ENCODE results near the gene CHAC1. TPM values are rescaled to one million over a fixed set of nuclear protein-coding genes. Genes with fewer than 3 reads are reported as not detected.
"Not testable (repeated sequence)": the region's sequence is repeated elsewhere in the genome, so short reads cannot be mapped to it uniquely, and the experiment has no call there.

CHAC1 gene
- total RNA-seq, 1 donor from 2014 or later, result 2.4 TPM

- no peak for DNase-seq (ENCODE audit: low spot score)
Measured at GRCh38 chr15:40936709-40937666, 16.3 kb upstream of the CHAC1 start.

- no peak for DNase-seq (ENCODE audit: low spot score)
Measured at GRCh38 chr15:40937762-40938535, 15.3 kb upstream of the CHAC1 start.

GRCh38 chr15:40938536-40938870 lies 14.8 kb upstream of the CHAC1 start:
- DNase-seq (ENCODE audit: low spot score), result no peak

DNA sequence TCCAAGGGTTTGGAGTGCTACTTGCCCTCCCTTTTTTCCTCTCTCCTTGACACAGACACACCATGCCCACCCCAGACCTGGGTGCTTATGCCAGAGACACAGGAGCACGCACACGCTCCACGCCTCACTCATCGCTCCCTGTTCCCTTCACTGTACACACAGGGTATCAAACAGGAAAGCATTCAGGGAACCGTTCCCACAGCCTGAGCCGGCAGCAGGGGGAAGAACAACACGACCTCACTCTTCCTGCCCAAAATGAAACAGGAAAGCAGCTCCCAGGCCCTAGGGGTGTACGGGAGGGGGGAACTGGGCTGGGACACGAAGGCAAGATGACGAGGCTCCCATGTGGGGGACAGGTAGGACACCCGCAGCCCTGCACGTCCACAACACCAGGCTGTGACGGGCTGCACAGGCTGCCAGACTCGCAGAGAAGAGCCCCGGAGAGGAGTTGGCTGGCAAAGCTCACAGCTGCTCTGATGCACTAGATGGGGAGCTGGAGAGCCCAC lies 12.9 kb upstream of the CHAC1 start:
- no peak for DNase-seq (ENCODE audit: low spot score)

- no peak for DNase-seq (ENCODE audit: low spot score)
Measured at GRCh38 chr15:40941068-40941527, 12.2 kb upstream of the CHAC1 start.

DNA sequence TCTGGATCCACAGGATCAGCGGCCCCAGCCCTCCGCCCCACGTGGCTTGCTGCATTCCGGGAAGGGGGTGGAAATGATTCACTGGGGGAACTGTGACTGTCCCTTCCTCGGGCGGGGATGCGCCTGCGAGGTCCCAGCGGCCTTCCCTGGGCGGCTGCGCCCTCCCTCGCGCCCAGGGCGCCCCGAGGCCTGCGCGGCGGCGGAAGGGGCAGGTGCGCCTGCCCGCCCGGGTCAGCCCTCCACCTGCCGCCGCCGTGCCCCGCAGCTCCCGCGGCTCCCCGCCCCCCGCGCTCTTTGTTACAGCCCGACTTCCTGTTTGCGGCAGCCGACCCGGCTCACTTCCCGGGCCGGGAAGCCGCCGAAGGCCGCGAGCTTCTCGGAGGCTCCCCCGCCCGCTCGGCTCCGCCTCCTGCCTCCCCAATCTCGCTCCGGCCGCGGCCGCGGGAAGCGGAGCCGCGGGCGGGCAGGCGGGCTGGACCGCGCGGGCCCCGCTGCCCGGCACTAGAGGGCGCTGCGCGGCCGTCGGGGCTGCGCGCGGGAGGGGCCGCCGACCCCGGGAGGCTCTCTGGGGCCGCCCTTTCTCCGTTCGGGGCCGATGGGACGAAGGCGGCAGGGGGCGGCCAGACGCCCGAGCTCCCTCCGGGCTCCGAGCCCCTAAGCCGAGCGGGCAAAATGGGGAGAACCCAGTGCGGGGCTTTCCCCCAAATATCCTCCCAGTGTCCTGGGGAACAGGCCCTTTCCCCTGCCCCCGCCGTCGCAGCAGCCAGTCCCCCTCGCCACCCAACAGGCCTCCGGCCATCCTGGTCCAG lies 11.5 kb upstream of the CHAC1 start:
- no peak for DNase-seq (ENCODE audit: low spot score)

- DNase-seq (ENCODE audit: low spot score), result no peak
Measured at GRCh38 chr15:40942337-40942854, 10.9 kb upstream of the CHAC1 start.

DNA sequence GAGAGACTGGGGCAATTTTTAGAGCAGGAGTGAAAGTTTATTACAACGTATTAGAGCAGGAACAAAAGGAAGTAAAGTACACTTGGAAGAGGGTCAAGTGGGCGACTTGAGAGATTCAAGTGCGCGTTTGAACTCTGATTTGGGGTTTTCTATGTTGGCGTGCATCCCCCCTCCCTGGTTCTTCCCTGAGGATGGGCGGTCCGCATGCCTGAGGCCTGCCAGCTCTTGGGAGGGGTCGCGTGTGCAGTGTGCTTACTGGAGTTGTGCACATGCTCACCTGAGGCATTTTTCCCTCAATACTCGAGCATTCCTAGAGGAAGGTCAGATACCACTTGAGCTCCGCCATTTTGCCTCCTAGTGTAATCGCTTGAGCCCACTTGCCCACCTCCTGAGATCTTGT lies 10.4 kb upstream of the CHAC1 start:
- no peak for DNase-seq (ENCODE audit: low spot score)

DNA sequence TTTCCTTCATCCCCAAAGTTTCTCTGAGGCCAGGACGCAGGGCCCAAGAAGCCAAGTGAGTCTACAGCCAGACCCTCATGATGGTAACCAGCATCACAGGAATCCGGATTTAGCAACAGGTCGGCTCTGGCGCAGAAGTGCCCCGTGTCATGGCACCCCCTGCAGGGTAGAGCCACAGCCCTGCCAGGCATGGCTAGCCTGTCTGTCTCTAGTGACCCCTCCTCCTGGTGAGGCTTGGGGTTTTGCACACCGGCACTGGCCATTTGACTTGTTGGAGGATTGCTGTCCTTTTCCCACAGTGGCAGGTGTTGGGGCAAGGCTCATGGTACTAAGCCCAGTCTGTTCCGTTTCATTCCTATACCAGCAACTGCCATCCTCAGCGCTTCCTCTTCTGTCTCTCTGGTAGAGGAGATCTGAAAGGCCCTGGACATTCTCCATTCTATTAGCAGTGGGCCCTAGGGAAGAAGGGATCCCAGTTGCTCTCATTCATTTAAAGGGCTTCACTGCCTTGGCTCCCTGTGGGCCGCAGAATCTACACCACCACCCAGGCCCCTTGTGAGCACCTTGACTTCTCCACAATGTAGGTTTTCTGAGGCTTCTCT lies 9.4 kb upstream of the CHAC1 start:
- DNase-seq (ENCODE audit: low spot score), result no peak

DNA sequence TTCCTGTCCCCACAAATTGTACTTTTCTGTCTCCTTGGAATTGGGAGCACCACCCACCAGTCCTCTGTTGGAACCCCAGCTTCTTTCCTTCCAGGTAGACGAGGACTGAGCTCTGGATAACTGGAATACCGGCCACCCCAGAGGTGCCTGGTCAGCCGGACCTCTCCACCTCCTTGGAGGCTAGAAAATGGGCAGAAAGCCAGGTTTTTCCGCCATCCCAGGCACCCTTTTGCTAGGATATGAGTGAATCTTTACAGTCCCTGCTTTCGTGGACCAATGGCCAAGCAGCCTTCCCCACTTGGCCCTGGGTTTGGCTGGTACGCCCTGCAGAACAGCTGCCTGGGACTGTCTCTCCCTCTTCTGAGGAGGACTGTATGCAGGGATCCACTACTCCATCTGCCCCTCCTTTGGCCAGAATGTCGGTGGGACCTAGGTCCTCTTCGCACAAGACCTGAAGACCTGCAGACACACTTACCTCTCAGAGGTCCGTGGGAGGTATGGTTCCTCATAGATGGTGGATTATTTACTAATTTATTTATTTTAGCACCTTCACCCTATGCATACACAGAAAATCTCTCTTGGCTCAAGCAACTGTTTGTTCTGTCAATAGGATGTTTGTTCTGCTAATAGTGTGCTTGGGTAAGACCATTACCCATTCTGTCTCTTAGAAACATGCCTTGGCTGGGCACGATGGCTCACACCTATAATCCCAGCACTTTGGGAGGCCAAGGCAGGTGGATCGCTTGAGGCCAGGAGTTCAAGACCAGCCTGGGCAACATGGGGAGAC lies 8.6 kb upstream of the CHAC1 start:
- no peak for DNase-seq (ENCODE audit: low spot score)

GRCh38 chr15:40948706-40949473 lies 4.4 kb upstream of the CHAC1 start:
- DNase-seq (ENCODE audit: low spot score), result no peak

DNA sequence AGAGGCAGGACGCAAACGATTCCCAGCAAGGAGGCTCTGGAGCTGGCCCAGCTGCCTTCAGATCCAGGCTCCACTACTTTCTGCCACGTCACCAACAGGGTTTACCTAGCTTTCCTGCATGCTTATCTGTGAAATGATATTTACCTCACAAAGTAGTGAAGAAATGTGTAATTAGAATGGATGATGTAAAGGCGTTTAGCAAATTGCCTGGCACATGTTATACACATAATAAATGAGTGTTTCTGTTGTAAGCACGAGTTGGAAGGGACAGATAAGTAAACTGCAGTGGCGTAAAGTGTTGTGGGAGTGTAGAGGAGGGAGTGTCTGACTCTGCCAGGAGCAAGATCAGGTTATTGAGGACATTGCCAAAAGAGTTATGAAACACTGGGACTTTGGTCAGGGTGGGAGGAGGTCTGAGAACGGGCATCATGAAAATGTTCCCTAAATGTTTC lies 3.5 kb upstream of the CHAC1 start:
- no peak for DNase-seq (ENCODE audit: low spot score)

- DNase-seq (ENCODE audit: low spot score), result no peak
Measured at GRCh38 chr15:40951764-40952163, 1.5 kb upstream of the CHAC1 start.

DNA sequence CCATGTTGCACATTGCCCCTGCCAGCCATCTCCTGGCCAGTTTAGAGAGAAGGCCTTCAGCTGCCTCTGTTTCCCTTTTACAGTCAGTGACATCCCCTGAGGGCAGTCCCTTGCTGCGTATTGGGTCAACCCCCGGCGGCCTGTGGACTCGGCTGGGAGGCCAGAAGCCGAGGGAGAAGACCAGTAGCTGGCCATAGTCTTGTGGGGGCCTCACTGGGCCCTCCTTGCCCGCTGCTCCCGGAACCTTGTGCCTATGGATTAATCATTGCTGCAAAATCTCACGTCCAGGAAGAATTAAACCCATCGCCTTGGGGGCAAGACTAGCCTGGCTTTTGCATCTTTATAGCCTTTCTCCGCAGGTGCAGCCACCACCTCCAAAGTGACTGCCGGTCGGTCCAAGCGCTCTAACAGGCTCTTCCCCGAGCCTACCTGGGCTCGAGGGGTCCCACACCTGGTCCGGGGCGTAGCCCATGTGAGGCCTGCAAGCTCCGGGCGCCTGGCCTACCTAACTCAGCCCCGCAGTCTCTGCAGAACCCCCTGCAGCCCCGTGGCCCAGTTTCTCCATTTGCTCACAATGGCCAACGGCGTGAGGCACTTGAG lies 870 bp upstream of the CHAC1 start:
- DNase-seq (ENCODE audit: low spot score), result no peak

DNA sequence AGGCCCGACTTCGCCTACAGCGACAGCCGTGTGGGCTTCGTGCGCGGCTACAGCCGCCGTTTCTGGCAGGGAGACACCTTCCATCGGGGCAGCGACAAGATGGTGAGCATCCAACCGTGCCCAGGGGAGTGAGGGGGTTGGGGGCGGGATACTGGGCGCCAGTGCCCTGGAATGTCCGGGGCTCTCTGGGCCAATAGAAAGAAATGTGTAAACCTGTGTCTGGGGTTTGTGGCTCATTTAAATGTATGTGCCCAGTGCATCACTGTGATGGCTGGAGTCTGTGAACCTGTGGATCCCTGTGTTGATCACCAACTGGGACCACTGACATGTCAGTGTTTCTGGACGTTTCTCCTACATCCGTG lies 423 bp downstream of the CHAC1 start:
- no peak for DNase-seq (ENCODE audit: low spot score)

GRCh38 chr15:40954158-40954848 lies 1.0 kb downstream of the CHAC1 start:
- DNase-seq (ENCODE audit: low spot score), result not testable (repeated sequence)

GRCh38 chr15:40955141-40955903 lies 2.1 kb downstream of the CHAC1 start:
- no peak for DNase-seq (ENCODE audit: low spot score)
